Ishikawa (cell line): ENCODE measurements around the gene ASS1.

Source experiments
- CEBPB ChIP-seq: IDR thresholded peaks from 2 replicates; pipeline ENCODE4 v1.6.1; 2012
- EGR1 ChIP-seq: IDR thresholded peaks from 2 replicates; pipeline ENCODE4 v1.6.1; 2012
- EP300 ChIP-seq: IDR thresholded peaks from 2 replicates; pipeline ENCODE4 v1.6.1; 2012; ENCODE audit warnings: borderline replicate concordance
- MAX ChIP-seq: IDR thresholded peaks from 2 replicates; pipeline ENCODE4 v1.6.1; 2012
- RAD21 ChIP-seq: IDR thresholded peaks from 2 replicates; pipeline ENCODE4 v1.6.1; 2012; ENCODE audit warnings: low read depth
- TAF1 ChIP-seq: IDR thresholded peaks from 2 replicates; pipeline ENCODE4 v1.6.1; 2012; ENCODE audit warnings: low read depth, mild to moderate bottlenecking
- TEAD4 ChIP-seq: IDR thresholded peaks from 2 replicates; pipeline ENCODE4 v1.6.1; 2012
- USF1 ChIP-seq: IDR thresholded peaks from 2 replicates; pipeline ENCODE4 v1.6.1; 2012
- YY1 ChIP-seq: IDR thresholded peaks from 2 replicates; pipeline ENCODE4 v1.6.1; 2012; ENCODE audit warnings: low read depth

GRCh38 chr9:130477564-130477963, 32.8 kb downstream of the ASS1 start:
- TF ChIP-seq TEAD4 (no peak), EP300 (no peak), CEBPB (no peak), EGR1 (no peak), TAF1 (no peak), RAD21 (no peak), MAX (no peak), USF1 (no peak), YY1 (no peak)
